GM19467 (cell line): ENCODE data around the gene RHAG.

ENCODE experiments used
- ATAC-seq: cut with Tn5 transposase; IDR thresholded peaks from one replicate; pipeline ENCODE4 v1.9.1; 2021; ENCODE audit warnings: mild to moderate bottlenecking, moderate library complexity; ENCODE audit not compliant: unreplicated experiment

Gene RHAG

GRCh38 chr6:49565261-49565660 lies 71.4 kb downstream of the RHAG start:
- ATAC-seq: no peak

GRCh38 chr6:49564552-49564951 lies 72.1 kb downstream of the RHAG start:
- no peak for ATAC-seq

DNA sequence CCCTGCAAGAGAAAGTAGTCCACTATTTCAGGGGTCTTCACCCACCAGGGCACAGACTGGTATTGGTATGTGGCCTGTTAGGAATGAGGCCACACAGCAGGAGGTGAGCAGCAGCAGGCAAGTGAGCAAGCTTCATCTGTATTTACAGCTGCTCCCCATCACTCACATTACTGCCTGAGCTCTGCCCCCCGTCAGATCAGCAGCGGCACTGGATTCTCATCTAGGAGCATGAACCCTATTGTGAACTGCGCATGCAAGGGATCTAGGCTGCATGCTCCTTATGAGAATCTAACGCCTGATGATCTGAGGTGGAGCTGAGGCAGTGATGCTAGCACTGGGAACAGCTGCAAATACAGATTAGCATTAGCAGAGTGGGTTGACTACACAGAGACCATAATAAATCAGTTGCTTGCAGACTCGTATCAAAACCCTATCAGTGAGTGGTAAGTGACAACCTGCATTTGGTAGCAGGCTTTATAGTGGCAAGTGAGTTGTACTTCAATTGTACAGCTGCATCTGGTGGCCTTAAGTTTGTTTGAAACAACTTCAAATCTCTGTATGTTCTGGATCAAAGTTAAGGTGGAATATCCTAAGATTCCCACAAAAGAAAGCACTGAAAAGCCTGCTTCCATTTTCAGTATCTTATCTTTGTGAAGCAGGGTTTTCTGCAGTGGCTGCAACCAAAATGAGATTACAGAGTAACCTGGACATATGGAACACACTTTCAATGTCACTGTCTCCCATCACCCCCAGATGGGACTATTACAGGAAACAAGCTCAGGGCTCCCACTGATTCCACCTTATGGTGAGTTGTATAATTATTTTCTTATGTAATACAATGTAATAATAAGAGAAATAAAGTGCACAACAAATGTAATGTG lies 73.4 kb downstream of the RHAG start:
- ATAC-seq: no peak

- no peak for ATAC-seq
Measured at GRCh38 chr6:49558238-49558637, 78.4 kb downstream of the RHAG start.

- ATAC-seq: no peak
Measured at GRCh38 chr6:49557177-49557576, 79.5 kb downstream of the RHAG start.

DNA sequence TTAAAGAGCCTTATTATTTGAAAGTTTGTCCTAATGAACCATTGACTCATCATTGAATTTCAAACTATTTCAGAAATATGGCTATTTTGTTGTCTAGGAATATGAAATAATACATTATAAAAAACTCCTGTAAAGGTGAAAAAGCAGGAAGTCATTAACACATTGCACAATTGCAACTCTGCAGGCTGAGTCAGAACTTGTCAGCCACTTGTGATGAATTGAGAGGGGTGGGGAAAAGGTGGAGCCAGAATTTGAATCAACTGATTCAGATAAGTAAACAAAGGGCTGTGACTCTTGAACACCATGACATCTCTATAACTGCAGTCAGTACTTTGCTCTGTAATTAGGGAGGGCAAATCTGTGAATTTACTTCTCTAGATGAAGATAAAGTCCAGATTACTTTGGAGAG lies 80.2 kb downstream of the RHAG start:
- no peak for ATAC-seq

GRCh38 chr6:49555951-49556350 lies 80.7 kb downstream of the RHAG start:
- ATAC-seq: no peak
